Measurements from ENCODE around the gene OTOG.

GRCh38 chr11:17514476-17514875 is 32.6 kb upstream of the OTOG start:
- TF ChIP-seq POLR2A (IDR thresholded peaks at IDR 0.05; ENCODE audit: control extremely low read depth in 1 of 2, low read depth in 2 of 2, low read length in 2 of 2) = no peak
- TF ChIP-seq YY1 (IDR thresholded peaks at IDR 0.05; ENCODE audit: low read depth, low read length) = no peak
- no peak for TF ChIP-seq BRCA1 (IDR thresholded peaks at IDR 0.05; ENCODE audit: low read depth, low read length)
- no peak for TF ChIP-seq POU5F1 (IDR thresholded peaks at IDR 0.05; ENCODE audit: low read depth, low read length)
